ENCODE results near the gene TMTC2.

TMTC2 gene

DNA sequence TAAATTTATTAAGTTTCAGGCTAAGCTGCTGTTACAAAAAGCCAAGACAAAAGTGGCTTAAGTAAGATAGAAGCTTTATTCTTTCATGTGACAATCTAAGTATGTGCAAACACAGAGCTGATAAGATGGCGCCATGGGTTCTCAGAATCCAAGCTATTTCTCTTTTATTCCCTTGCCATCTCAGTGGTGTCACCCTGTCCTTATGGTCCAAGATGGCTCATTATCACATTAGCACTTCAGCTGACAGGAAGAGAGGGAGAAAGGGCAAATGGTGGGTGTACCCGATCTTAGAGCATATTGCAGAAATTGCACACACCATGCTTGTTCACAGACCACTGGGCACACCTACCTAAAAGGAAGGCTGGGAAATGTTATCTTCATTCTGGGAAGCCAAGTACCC is 211.7 kb downstream of the TMTC2 start:
- H3K79me2 ChIP-seq (ENCODE audit: insufficient read depth, low read depth): no peaks in the 10 kb centered on the region
- no peaks in the 10 kb centered on the region for H3K4me1 ChIP-seq (ENCODE audit: low read depth, poor library complexity, severe bottlenecking)
- H3K9ac ChIP-seq: no peak overlapping the region
- H3K4me2 ChIP-seq: no peak overlapping the region
- H2AFZ ChIP-seq (ENCODE audit: low read depth): no peak overlapping the region
- no peaks in the 10 kb centered on the region for H3K27me3 ChIP-seq (ENCODE audit: insufficient read depth, low read depth)
- H3K36me3 ChIP-seq (ENCODE audit: insufficient read depth): no peaks in the 10 kb centered on the region
- H3K27ac ChIP-seq: no peak overlapping the region
- TF ChIP-seq, protein P1, sequence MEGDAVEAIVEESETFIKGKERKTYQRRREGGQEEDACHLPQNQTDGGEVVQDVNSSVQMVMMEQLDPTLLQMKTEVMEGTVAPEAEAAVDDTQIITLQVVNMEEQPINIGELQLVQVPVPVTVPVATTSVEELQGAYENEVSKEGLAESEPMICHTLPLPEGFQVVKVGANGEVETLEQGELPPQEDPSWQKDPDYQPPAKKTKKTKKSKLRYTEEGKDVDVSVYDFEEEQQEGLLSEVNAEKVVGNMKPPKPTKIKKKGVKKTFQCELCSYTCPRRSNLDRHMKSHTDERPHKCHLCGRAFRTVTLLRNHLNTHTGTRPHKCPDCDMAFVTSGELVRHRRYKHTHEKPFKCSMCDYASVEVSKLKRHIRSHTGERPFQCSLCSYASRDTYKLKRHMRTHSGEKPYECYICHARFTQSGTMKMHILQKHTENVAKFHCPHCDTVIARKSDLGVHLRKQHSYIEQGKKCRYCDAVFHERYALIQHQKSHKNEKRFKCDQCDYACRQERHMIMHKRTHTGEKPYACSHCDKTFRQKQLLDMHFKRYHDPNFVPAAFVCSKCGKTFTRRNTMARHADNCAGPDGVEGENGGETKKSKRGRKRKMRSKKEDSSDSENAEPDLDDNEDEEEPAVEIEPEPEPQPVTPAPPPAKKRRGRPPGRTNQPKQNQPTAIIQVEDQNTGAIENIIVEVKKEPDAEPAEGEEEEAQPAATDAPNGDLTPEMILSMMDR (conservative IDR thresholded peaks at IDR 0.05; ENCODE audit: low read depth, low read length): no peak
- H4K20me1 ChIP-seq (ENCODE audit: insufficient read depth): no peaks in the 10 kb centered on the region
- no peak overlapping the region for H3K4me3 ChIP-seq (IDR thresholded peaks at IDR 0.05; ENCODE audit: insufficient read depth, low read depth, low read length)

DNA sequence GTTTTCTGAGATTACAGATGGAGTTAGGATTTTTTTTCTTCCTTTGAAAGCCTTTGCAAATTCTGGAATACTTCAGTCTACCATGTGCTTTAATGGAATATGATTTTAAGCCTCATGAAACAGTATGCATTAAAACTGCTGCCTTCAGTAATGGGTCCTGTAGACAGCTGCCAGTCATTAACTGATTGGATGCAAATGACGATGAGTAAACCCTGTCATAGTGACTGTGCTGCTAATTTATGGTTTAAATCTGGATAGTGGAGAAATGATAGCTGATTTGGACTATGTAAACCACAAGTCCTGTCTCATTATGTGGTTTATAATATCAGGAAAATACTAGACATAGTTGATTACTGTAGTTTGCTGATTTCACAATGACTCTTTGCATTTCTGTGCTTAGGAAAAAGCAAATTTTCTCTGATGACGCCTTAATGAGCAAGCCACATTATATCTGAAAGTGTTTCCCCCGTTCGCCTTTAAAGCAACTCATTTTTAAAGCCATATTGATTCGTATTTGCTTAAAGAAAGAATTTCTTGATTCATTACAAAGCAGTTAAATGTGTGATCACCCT is 217.6 kb downstream of the TMTC2 start:
- H3K9ac ChIP-seq: no peak overlapping the region
- no peak overlapping the region for H3K4me2 ChIP-seq
- no peak overlapping the region for H2AFZ ChIP-seq (ENCODE audit: low read depth)
- no peaks in the 10 kb centered on the region for H3K79me2 ChIP-seq (ENCODE audit: insufficient read depth, low read depth)
- H3K4me1 ChIP-seq (ENCODE audit: low read depth, poor library complexity, severe bottlenecking): no peaks in the 10 kb centered on the region
- H3K36me3 ChIP-seq (ENCODE audit: insufficient read depth): no peaks in the 10 kb centered on the region
- no peak overlapping the region for H3K4me3 ChIP-seq (IDR thresholded peaks at IDR 0.05; ENCODE audit: insufficient read depth, low read depth, low read length)
- H3K27me3 ChIP-seq (ENCODE audit: insufficient read depth, low read depth): no peaks in the 10 kb centered on the region
- no peaks in the 10 kb centered on the region for H4K20me1 ChIP-seq (ENCODE audit: insufficient read depth)
- no peak overlapping the region for H3K27ac ChIP-seq
- TF ChIP-seq, protein P1 (conservative IDR thresholded peaks at IDR 0.05; ENCODE audit: low read depth, low read length): no peak

DNA sequence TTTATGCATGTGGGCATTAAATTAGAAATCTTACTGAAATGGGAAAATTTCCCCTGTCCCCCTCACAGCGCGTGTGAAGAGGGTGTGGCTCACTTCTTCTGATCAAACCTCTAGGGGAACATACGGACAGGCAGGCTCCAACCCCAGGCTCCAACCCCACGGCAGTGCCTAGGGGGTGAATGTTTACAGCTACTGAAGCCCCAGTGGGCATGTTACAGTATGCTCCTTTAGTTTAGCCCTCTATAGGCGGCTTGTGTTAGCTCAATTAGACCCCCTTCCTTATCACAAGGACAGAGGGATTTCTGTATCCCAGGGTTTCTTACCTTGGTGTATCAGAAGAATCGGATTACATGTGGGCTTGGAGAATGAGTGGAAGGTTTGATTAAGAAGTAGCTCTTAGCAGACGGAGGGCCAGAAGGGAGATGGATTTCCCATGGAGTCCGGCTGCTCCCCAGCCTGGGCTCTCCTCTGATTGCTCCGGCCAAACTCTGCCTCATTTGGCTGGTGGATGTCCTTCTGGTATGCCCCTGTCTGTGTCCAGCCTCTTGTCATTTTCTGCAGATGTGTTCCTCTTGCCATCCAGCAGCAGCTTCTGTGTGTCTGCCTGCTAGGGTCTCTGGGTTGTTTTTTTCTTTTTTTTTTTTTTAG is 223.7 kb downstream of the TMTC2 start:
- Histone ChIP-seq H3K4me1 (ENCODE audit: low read depth, poor library complexity, severe bottlenecking) (no peaks in the 10 kb centered on the region), H3K27ac (no peak overlapping the region), H3K4me3 (IDR thresholded peaks at IDR 0.05; ENCODE audit: insufficient read depth, low read depth, low read length) (no peak overlapping the region), H3K9ac (no peak overlapping the region), H2AFZ (ENCODE audit: low read depth) (no peak overlapping the region), H4K20me1 (ENCODE audit: insufficient read depth) (no peaks in the 10 kb centered on the region), H3K79me2 (ENCODE audit: insufficient read depth, low read depth) (no peaks in the 10 kb centered on the region), H3K4me2 (no peak overlapping the region), H3K27me3 (ENCODE audit: insufficient read depth, low read depth) (no peaks in the 10 kb centered on the region), H3K36me3 (ENCODE audit: insufficient read depth) (no peaks in the 10 kb centered on the region)
- TF ChIP-seq, protein P1 (conservative IDR thresholded peaks at IDR 0.05; ENCODE audit: low read depth, low read length): no peak

DNA sequence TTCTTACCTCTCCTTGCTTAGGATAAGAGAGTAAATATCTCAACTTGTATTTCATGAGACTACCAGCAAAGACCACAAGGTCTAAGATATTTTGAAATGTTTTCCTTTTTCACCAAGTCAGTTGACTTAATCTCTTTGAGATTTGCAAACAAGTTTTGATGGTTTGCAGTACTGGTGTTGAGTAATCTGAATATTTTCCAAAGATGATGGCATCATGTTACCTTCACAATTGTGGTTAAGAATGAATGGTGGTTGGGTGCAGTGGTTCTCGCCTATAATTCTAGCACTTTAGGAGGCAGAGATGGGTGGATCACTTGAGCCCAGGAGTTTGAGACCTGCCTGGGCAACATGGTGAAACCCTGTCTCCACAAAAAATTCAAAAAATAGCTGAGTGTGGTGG is 225.7 kb downstream of the TMTC2 start:
- Histone ChIP-seq H3K4me1 (ENCODE audit: low read depth, poor library complexity, severe bottlenecking) (no peaks in the 10 kb centered on the region), H3K36me3 (ENCODE audit: insufficient read depth) (no peaks in the 10 kb centered on the region), H2AFZ (ENCODE audit: low read depth) (no peak overlapping the region), H3K27me3 (ENCODE audit: insufficient read depth, low read depth) (no peaks in the 10 kb centered on the region), H3K27ac (no peak overlapping the region), H3K4me3 (IDR thresholded peaks at IDR 0.05; ENCODE audit: insufficient read depth, low read depth, low read length) (no peak overlapping the region), H3K9ac (no peak overlapping the region), H4K20me1 (ENCODE audit: insufficient read depth) (no peaks in the 10 kb centered on the region), H3K79me2 (ENCODE audit: insufficient read depth, low read depth) (no peaks in the 10 kb centered on the region), H3K4me2 (no peak overlapping the region)
- TF ChIP-seq, protein P1 (conservative IDR thresholded peaks at IDR 0.05; ENCODE audit: low read depth, low read length): no peak

Data from KMS-11 (cell line).